Lower leg skin (tissue), 4 donors: Measurements from ENCODE around the gene FAIM2. TPM values are rescaled to one million over a fixed set of nuclear protein-coding genes. Genes with fewer than 3 reads are reported as not detected.

Source experiments
- DNase-seq, 2 donors: peaks; one replicate each; pipeline ENCODE4 v3.0.0-alpha.2; 2019; ENCODE audit warnings: low spot score in 2 of 2
- H3K4me3 ChIP-seq: fragments of 200-600 bp; sonication (generic); 2 replicates; pipeline ENCODE4 v1.5.1; 2017; ENCODE audit warnings: mild to moderate bottlenecking, low read depth; ENCODE audit not compliant: poor library complexity, severe bottlenecking
- POLR2A ChIP-seq, 2 donors: fragments of 450-650 bp; IDR thresholded peaks; one replicate each; pipeline ENCODE4 v1.6.1; 2016 to 2017; ENCODE audit warnings: antibody characterized with exemption in 2 of 2, mild to moderate bottlenecking in 1 of 2, moderate library complexity in 1 of 2
- WGBS, 2 donors: methylation state at CpG; one replicate each; pipeline ENCODE4 v1.1.5; 2018; 5-methylcytosine and 5-hydroxymethylcytosine counted together
- intact Hi-C: fragments of 100-400 bp; cut with DNase I; formaldehyde crosslinking; loops from one replicate; pipeline ENCODE4 v1.15.0; 2023; ENCODE audit warnings: low total_unique reads
- total RNA-seq, 4 donors: library from RNA; depleted of rRNA; stranded (reverse); fragments of >200 nt; gene quantifications; one replicate each; pipeline ENCODE4 v1.1.0, GENCODE V29; 2016
- TF ChIP-seq, protein P1 (sequence below), 3 donors: fragments of 450-650 bp; IDR thresholded peaks; one replicate each; pipeline ENCODE4 v1.5.1; 2016; ENCODE audit warnings: antibody characterized with exemption in 3 of 3, mild to moderate bottlenecking in 3 of 3, moderate library complexity in 2 of 3

FAIM2 gene
- total RNA-seq, 4 donors from 2014 or later = 0.08 to 0.91 (median 0.17) TPM; not detected in 1

DNA sequence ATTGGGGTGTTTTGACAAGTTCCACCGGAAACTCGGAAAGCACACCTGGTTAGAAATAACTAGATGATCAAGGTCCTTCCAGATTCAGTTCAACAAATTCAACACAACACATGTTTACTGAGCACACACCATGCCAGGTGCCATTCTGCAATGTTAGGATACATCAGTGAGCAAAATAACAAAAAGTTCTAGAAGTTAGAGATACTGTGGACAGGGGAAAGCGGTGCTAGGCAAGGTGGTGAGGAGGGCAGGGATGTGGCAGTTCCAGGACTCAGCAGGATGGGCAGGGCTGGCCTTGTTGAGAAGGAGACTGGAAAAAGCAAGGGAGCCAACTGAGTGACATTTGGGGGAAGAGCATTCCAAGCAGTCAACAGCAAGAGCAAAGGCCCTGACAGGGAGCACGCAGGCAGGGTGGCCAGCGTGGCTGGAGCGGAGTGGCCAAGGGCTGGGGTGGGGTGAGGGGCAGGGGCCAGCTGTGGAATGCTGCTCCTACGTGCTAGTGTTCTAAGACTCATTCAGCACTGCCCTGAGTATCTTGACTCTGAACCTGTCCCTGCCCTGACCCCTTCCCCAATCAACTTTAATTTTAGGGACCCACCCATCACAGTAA is 19.4 kb upstream of the FAIM2 start:
- no peak for DNase-seq
- 66 to 76% methylated on average over 7 of the region's 7 CpGs for WGBS, 2 donors
- no peak for TF ChIP-seq POLR2A (IDR thresholded peaks at IDR 0.05)
- TF ChIP-seq, protein P1, sequence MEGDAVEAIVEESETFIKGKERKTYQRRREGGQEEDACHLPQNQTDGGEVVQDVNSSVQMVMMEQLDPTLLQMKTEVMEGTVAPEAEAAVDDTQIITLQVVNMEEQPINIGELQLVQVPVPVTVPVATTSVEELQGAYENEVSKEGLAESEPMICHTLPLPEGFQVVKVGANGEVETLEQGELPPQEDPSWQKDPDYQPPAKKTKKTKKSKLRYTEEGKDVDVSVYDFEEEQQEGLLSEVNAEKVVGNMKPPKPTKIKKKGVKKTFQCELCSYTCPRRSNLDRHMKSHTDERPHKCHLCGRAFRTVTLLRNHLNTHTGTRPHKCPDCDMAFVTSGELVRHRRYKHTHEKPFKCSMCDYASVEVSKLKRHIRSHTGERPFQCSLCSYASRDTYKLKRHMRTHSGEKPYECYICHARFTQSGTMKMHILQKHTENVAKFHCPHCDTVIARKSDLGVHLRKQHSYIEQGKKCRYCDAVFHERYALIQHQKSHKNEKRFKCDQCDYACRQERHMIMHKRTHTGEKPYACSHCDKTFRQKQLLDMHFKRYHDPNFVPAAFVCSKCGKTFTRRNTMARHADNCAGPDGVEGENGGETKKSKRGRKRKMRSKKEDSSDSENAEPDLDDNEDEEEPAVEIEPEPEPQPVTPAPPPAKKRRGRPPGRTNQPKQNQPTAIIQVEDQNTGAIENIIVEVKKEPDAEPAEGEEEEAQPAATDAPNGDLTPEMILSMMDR (IDR thresholded peaks at IDR 0.05) = no peak
- intact Hi-C loops = no loop called here
- no peak overlapping the region for H3K4me3 ChIP-seq

DNA sequence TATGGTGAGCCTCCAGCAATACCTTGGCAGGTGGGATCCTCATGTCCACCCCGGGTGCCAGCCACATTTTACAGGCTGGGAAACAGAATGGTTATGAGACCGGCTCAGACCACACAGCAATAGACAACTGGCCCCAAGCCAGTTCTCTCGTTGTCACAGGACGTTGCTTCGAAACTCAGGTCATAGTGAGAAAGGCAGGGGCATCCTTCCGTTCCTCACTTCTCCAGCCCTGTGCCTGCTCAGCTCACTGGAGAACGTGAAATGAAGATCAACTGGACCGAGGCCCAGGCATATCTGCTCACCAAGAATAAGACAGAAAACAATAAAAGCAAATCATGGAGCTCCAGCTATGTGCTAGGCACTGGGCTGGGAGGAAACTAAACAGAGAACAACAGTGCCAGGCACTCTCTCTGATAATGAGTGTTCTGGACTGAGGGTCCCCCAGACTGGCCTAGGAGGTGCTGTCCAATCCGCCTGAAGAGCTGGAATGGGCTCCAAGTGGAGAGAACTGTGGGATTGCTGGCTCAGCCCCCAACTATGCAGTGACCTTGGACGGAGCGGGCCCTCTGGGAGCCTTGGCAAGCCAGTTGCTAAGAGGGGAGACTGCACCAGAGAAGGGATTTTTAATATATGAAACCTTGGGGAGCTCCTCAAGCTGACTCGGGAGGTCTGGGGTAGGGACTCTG is 18.8 kb upstream of the FAIM2 start:
- no peak overlapping the region for H3K4me3 ChIP-seq
- WGBS, 2 donors = 66 to 75% methylated on average over 12 of the region's 12 CpGs
- no peak for TF ChIP-seq POLR2A (IDR thresholded peaks at IDR 0.05)
- TF ChIP-seq, protein P1 (IDR thresholded peaks at IDR 0.05) = no peak
- intact Hi-C loops = no loop called here
- DNase-seq = no peak

DNA sequence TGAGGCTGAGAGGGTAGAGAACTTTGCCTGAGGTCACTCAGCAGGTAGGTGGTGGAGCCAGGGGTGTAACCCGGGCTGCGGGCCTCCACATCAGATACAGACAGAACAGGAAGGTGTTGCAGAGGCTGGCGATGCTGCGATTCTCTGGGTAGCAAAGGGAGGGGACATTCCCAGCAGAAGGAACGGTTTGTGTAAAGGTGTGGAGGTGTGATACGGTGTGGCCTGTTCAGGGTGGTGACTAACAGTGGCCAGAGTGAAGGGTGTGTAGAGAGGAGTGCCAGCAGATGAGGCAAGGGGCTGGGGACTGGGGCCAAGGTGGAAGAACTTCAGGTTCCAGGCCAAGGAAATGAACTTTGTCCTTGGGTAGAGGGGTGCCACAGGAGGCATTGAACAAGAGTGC is 18.2 kb upstream of the FAIM2 start:
- intact Hi-C loops = no loop called here
- no peak for TF ChIP-seq POLR2A (IDR thresholded peaks at IDR 0.05)
- TF ChIP-seq, protein P1 (IDR thresholded peaks at IDR 0.05) = no peak
- no peak overlapping the region for H3K4me3 ChIP-seq
- WGBS, 2 donors = 65 to 70% methylated on average over 6 of the region's 6 CpGs
- DNase-seq = no peak

DNA sequence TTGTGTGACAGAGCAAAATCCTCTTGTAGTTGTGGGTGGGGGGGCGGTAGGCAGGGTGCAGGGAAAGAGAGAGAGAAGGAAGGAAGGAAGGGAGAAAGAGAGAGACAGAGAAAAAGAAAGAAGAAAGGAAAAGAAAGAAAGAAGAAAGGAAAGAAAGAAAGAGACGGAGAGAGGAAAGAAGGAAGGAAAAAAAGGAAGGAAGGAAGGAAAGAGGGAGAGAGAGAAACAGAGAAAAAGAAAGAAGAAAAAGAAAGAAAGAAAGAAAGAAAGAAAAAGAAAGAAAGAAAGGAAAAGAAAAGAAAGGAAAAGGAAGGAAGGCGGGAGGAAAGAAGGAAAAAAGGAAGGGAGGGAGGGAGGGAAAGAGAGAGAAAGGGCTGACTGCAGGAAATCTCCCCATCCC is 17.6 kb upstream of the FAIM2 start:
- DNase-seq = no peak
- no peak overlapping the region for H3K4me3 ChIP-seq
- TF ChIP-seq, protein P1 (IDR thresholded peaks at IDR 0.05) = no peak
- TF ChIP-seq POLR2A (IDR thresholded peaks at IDR 0.05) = no peak
- WGBS, 2 donors = 74 to 88% methylated on average over 3 of the region's 3 CpGs
- intact Hi-C loops = no loop called here

DNA sequence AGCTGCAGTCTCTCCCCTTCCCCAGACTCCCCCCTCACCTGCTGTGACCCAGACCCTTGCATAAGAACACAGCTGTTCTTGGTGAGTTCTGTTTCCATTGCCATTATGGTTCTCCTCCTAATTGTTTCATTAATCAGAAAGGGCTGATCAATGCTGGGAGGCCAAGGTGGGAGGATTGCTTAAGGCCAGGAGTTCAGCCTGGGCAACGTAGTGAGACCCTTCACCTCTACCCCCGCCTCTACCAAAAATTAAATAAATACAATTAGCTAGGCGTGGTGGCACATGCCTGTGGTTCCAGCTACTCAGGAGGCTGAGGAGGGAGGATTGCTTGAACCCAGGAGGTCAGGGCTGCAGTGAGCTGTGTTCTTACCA is 17.2 kb upstream of the FAIM2 start:
- no peak for DNase-seq
- WGBS, 2 donors = 90 to 92% methylated on average over 3 of the region's 3 CpGs
- H3K4me3 ChIP-seq = no peak overlapping the region
- intact Hi-C loops = no loop called here
- TF ChIP-seq POLR2A (IDR thresholded peaks at IDR 0.05) = no peak
- TF ChIP-seq, protein P1 (IDR thresholded peaks at IDR 0.05) = no peak
